Anterior cingulate cortex (tissue), 58 donors: Measurements from ENCODE around the gene PLRG1.

Experiments
- DNase-seq, 58 donors: peaks; one replicate each; lab custom pipeline; 2025; lab: John Stamatoyannopoulos, UW

PLRG1 gene

DNA sequence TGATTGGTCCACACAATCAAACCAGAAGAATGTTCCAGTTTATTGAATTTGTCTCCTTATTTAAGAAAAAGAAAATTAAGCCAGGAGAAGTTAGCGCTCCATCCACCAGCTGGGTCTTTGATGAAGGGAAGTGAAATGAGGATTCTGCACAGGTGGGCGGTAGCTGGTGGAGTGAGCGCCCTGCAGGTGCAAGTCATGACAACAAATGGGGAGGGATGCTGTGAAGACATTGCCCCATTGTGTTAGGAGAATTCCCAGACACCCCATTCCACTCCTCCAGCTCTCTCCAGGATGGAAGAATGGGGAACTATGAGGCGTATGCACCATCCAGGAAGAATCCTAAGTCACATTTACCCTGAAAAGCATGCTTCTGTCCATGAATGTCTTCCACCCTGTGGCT is 22.9 kb downstream of the PLRG1 start:
- DNase-seq: no peak

DNA sequence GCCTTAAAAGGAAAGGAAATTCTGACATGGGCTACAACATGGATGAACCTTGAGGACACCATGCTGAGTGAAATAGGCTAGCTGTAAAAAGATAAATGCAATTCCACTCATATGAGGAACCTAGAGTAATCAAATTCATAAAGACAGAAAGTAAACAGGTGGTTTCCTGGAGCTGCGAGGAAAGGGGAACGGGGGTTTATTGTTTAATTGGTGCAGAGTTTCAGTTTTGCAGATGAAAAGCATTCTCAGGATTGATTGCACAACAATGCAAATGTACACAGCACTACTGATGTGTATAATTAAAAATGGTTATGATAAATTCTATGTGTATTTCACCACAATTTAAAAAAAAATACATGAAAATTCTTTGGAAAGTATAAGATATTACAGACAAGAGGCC is 24.0 kb downstream of the PLRG1 start:
- DNase-seq: no peak

DNA sequence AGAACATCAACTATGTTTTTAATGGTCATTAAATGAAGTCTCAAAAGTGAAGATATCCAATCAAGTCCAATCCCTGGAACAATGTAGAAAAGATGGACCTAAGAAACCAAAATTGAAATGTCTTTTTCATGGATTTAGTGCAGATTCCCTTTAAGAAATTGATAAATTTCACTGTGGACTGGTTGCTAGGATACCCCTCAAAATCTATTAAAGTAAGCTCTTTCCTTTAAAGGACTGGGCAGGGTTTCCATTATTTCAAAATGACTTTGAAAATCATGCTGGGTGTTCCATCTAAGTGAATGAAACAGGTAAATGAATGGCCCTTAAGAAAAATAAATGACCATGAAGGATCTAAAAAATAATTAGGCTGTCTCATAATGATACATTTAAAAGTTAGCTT is 28.6 kb downstream of the PLRG1 start:
- DNase-seq: no peak

DNA sequence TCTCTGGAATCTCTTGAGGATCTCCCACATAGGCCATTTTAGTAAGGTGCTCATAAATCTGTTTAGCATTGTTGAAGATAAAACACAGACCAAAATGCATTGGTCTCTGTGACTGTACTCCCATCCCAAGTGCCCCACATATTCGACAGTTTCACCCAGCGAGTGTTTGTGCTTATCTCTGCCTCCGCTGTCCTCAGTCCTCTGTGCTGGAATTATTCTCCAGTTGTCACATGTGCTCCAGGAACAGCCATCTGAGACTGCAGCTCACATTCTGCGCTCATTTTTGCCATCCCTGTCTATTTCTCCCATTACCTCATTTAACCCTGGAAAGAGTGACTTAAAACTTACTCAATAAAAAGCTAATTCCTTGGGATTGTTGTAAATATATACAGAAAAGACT is 31.0 kb downstream of the PLRG1 start:
- no peak for DNase-seq

DNA sequence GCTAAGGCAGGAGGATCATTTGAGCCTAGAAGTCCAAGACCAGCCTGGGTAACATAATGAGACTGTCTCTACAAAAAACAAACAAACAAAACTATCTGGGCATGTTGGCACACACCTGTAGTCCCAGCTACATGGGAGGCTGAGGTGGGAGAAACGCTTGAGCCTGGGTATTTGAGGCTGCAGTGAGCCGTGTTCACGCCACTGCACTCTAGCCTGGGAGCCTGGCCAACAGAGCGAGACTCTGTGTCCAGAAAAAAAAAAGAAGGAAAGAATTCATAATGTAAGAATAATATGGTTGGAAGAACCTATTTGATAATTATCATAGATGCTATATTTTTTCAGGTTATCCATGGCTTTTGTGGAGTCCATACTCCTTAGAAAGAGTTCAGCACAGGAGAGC is 32.6 kb downstream of the PLRG1 start:
- peak in 1 of 58 donors; percentile 1 for DNase-seq

DNA sequence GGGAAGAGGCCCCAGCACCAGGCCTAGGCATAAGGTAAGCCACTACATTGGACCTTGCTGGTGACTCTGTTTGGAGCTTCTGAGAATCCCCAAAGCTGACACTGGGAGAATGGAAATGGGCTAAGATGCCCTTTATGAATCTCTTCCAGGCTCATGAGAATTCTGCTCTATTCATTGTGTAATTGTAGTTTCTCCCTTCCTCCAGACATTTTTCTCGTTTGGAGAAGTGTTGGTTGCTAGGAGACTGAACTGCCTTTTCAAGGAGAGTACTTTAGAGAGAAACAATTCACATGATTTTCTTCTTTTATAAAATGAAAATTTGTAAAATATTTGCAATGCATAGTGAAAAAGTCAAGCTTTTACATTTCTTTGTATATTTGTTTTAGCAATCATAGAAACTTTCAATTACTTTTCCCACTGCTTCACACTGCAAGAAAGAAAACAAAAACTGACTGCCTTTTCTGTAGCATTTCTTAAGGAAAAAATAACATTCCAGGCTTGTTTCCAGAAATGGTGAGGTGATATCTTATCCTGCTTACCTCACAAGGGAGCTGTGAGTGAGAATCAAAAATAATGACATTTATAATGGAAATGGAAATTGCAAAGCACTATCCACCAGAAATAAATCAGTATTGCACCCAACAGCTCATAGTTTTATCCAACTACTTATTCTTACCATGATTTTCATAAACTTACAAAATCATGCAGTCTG is 33.7 kb downstream of the PLRG1 start:
- DNase-seq: peak in 2 of 58 donors; percentile 27 to 45

DNA sequence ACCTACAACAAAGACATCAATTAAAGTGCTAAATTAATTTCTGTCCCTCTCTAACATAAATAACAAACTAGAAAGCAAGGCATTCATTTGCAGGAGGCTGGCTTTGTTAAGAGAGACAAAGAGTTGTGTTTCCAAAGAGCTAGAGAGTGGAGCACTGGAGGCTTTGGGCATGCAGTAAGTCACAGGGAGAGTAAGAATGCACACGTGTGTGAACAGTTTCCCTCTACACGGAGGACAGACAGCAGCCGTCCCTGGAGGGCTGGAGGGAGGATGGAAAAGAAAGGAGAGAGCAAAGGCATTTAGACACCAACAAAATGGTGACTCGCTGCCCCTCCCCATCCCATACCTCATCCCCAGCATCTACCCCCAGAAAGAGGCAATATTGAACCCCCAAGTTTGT is 38.2 kb downstream of the PLRG1 start:
- DNase-seq: no peak

DNA sequence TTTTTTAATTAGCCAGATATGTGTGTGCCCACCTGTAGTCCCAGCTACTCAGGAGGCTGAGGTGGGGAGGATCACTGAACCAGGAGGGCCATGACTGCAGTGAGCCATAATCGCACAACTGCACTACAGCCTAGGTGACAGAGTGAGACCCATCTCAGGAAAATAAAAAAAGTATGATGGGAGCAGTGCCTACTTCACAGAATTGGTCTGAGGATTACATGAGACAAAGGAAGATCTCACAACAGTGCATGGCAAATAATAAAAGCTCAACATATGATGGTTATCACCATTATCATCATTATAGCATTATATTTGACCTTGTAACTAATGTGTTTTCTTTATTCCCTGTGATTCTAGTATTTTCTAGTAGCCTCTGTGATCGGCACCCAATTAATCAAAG is 38.7 kb downstream of the PLRG1 start:
- DNase-seq: no peak

DNA sequence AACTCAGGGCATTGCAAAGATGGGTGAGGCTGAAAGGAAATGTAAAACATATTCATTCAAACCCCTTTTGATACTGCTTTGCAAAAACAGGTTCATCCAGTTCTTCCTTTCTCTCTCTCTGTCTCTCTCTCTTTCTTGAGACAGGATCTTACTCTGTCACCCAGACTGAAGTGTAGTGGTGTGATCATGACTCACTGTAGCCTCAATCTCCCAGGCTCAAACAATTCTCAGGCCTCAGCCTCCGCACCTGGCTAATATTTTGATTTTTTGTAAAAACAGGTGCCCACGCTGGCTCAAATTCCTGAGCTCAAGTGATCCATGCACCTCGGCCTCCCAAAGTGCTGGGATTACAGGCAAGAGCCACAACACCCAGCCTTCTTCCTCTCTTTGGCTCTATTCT is 43.0 kb downstream of the PLRG1 start:
- DNase-seq: no peak

DNA sequence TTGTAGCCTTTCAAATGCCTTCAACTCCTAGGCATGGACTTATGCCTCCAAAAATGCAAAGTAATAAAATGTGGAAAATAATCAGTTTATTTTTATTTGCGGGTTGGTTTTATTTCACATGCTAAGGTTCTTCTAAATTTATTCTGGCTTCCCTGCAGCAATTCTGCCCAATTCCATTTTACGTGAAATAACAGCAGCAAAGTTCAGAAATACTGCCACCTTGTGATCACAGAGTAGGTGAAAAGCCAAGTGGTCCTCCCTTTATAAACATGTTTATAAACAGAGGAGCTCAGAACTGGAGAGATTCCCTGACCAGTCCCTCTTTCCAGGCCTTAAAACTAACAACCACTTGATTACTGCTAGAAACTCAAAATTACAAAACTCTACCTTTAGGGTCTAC is 43.9 kb downstream of the PLRG1 start:
- DNase-seq: peak in 1 of 58 donors; percentile 14

DNA sequence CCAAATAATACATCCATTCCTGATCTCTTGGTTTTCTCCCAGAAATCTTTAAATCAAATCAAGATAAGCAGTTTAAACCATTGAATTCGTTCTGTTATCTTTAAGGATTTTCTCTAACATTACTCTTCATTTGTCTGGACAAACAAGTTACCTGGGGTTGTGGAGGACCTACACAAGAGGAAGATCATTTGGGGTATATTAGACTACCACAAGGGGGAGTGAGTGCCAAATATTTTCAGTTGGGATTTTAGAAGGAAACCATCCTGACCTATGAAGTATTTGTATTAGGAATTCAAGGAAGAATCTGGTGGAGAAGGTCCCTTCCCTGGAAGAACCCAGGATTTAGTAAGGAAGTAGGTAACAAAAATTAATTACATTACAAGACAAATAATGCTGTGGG is 46.6 kb downstream of the PLRG1 start:
- no peak for DNase-seq

DNA sequence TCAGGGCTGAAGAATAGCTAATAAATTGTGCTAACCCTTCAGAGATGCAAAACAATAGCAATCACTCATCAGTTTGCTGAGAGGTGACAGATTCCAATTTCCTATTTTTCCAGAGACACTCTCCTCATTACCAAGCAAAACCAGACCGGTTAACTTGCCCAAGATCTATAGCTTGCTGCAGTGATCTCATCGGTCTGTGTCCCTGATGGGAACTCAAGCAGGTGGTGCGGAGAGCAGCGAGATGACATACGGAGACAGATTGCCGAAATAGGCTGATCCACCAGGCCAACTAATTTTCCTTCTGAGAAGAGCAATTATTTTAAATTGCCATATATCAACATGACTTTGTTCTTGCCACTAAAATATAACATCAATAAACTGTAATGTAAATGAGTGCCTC is 48.1 kb downstream of the PLRG1 start:
- DNase-seq: no peak

DNA sequence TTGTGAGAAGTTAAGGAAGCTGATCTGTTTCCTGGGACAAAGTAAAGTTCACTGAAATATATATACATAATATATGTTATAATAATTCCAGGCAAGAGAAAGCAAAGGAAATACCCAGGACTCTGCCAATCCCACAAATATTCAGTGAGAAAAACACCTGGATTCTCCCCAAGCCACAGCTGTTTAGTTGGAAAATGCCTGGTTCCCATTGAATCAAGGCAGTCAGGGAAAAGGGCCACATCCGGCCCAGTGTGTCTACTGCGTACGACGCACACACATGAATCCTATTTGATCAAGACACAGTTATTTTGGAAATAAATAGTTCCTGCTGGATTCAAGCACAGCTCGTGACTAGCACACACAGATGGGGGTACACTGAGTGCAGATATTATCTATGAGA is 52.3 kb downstream of the PLRG1 start:
- no peak for DNase-seq

DNA sequence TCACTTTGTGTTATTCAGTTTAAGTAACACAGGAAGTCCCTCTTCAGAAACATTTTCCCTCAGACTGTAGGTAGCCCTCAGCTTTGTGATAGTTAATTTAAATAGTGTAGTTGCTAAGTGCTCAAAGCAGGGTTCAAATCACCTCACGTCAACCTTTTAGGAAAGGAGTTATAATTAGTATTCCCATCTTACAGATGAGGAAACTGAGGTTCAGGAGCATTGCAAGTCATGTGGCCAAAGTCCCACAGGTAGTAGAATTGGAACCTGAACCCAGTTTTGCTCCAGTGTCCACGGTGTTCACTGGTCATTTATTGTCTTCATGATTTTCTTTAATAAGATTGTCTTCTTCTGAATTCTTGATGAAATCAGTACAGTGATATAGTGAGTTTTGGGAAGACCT is 54.3 kb downstream of the PLRG1 start:
- no peak for DNase-seq

DNA sequence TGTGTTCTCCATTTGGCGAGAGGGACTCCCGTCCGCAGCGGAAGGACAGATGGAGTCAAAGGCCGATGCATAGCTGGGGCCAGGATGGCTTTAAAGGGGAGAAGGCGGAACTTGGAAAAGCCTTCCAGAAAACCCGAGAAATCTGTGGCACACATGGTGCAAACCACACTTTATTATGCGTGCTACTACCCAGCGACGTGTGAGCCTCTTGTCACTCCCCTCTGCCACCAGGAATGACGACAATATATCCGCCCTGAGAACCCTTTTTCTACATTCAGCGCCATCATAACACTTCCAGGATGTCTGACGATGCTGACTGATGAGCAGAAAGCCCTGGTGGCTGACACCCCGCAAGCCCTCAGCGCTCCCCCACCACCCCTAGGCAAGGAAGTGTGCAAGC is 57.9 kb downstream of the PLRG1 start:
- DNase-seq: no peak

DNA sequence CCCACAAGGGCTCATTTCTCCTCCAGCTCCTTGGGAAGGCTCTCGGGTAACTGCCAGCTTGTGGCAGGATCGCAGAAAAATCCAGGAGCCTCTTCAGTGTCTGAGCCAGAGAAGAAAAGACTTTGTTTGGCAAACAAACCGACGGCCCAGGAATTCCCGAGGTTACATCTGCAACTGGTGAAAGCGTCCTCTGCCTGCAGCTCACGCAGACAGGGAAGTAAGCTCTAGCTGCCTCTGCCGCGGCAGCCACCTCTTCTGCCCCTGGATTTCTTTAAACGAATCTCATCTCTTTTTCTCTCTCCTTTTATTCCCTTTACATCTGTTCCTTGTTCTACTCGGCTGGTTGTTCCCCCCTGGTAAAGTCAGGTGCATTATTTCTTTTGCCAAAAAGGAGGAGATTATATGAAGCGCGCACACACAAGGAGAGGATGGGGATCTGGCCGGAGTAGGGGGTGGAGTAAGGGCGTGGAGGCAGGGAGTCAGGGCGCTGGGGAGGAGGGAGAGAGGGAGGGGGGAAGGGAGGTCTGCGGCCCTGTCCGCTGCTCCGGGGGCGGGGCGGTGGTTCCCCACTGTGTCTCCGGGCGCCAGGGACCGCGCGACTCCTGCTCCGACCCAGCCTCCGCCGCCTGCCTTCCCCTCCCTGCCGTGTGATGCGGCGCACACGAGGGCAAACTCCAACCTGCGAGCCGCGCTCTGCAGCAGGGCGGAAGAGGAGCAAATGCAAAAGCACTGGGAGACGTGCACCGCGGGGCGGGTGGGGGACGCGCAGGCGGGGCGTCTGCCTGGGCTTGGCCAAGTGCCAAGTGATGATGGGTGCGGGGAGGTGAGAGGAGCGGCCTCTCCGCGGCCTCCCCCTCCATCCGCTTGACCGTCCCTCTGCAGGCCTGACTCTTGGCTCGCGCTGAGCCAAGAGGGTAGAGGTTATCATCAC is 58.6 kb downstream of the PLRG1 start, which contains the start of gene DCHS2:
Gene DCHS2 (minus strand): TSS at position 459 of the 931 bp plus-strand sequence. CDS start 444 bp downstream, at position 15.
- DNase-seq: peak in 24 of 58 donors; percentile 6 to 52 (median 18)

DNA sequence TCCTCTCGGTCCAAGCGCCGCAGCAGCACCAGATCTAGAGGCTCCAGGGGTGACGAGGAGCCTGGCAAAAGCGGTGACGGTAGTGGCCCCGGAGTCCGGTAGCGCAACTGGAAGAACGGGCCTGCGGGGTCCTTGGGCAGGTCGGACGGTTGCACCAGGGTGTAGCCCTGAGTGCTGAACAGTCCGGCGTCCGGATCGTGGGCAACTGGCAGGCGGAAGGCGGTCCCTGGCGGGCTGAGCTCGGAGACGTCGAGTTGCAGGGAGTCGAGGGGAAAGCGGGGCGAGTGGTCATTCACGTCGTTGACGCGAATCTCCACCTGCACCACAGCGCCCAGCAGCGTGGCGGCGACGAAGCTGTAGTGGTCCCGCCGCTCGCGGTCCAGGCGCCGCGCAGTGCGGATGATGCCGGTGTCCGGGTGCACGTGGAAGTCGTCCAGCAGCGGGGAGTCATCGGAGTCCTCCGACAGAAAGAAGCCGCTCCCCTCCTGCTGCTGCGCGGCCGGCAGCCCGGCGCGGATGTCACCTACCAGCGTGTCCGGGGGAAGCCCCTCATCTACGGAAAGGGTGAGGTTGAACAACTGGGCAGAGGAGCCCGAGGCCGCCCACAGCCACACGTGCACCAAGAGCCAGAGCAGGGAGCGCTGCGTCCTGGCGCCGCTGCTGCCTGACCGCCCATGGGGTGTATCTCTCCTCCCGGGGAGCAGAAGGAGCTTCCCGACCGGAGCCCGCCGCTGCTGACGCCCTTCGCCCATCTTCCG is 59.4 kb downstream of the PLRG1 start:
- peak in 3 of 58 donors; percentile 5 to 45 (median 9) for DNase-seq

DNA sequence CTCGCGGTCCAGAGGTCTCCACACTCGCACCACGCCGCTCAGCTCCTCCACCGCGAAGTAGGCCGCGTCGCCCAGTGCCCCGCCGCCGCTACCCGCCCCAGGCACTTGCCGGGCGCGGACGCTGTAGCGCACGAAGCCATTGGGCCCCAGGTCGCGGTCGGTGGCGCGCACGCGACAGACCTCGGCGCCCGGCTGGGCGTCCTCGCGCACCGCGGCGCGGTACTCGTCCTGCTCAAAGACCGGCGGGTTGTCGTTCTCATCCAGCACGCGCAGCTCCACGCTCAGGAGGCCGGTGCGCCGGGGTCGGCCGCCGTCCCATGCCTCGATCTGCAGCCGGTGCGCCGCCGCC is 60.0 kb downstream of the PLRG1 start:
- no peak for DNase-seq

DNA sequence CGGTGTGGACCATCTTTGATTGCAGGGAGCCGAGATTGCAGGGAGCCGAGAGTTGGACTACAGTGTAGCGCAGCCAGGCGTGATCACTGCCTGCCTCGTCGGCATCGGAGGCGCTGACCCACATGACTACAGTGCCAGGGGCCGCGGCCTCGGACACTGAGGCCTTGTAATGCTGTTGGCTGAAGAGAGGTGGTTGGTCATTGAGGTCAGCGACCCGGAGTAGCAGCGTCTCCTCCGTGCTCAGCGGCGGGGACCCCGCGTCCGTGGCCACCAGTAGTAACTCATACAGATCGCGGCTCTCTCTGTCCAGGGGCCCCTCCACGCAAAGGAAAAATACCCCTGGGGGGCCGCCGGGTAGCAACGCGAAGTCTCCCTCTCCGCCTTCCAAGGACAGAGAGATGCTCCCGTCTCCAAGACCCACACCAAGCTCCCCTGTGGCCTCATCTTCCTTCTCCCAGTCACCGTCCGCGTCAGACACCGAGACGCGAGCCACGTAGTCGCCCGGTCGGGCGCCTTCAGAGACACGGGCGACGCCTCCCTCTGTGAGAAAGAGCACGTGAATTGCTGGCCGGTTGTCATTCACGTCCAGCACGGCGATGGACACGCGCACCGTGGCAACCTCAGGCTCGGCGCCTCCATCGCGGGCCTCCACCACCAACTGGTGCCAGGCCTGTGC is 60.5 kb downstream of the PLRG1 start:
- peak in 1 of 58 donors; percentile 12 for DNase-seq

DNA sequence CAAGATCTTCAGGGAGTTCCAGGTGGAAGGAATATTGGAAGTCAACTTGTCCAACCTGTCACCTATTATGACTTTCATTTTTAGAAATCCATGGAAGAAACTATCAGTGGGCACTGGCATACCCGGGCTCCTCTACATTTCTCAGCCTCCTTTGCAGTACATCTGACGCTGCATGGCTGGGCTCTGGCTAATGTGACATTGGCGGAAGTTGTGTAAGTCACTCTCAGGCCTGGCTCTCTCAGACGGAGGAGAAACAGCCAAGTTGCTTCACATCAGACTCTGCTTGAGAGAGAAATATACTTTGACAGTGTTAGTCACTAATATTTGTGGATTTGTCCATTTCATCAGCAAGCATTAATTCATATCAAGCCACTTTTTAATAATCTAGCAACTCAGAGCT is 63.1 kb downstream of the PLRG1 start:
- DNase-seq: no peak
